ENCODE measurements around the gene MCC. TPM values are rescaled to one million over a fixed set of nuclear protein-coding genes. Genes with fewer than 3 reads are reported as not detected.
A peak's percentile ranks its signal among the peaks of the same experiment; 100 is the strongest.

MCC gene
- total RNA-seq, 2 experiments from 2014 or later = 4.0 to 4.1 TPM

GRCh38 chr5:113057557-113057984 lies 430.7 kb downstream of the MCC start:
- POLR2A ChIA-PET = no interaction called here

GRCh38 chr5:113056988-113057387 lies 431.3 kb downstream of the MCC start:
- POLR2A ChIA-PET = no interaction called here
- no peak overlapping the region for H3K27ac Mint-ChIP-seq
- no peaks in the 10 kb centered on the region for H3K27me3 Mint-ChIP-seq

More at GRCh38 chr5:113057557-113057984, 430.7 kb downstream of the MCC start:
- no peak overlapping the region for H3K4me3 Mint-ChIP-seq
- DNase-seq = no peak
- no peak overlapping the region for H3K27ac Mint-ChIP-seq
- CTCF ChIA-PET = interaction anchor here (1.5 kb wide), 1 partner anchor 14 kb away, joined by 4 read pairs; no protein-coding TSS in a partner anchor
- peaks cover 14% of the 10 kb centered on the region for H3K4me1 Mint-ChIP-seq (ENCODE audit: low read depth)
- intact Hi-C loops (cut with micrococcal nuclease) = no loop called here
- H3K27me3 Mint-ChIP-seq = no peaks in the 10 kb centered on the region
- no peaks in the 10 kb centered on the region for H3K9me3 Mint-ChIP-seq
- H3K36me3 Mint-ChIP-seq = peaks cover 2% of the 10 kb centered on the region

GRCh38 chr5:113054899-113055298 lies 433.4 kb downstream of the MCC start:
- intact Hi-C loops (cut with micrococcal nuclease) = no loop called here
- Mint-ChIP-seq H3K36me3 (peaks cover 2% of the 10 kb centered on the region), H3K27me3 (no peaks in the 10 kb centered on the region), H3K9me3 (no peaks in the 10 kb centered on the region), H3K4me3 (no peak overlapping the region), H3K4me1 (ENCODE audit: low read depth) (peaks cover 23% of the 10 kb centered on the region), H3K27ac (no peak overlapping the region)
- ChIA-PET POLR2A (no interaction called here), CTCF (no interaction called here)
- DNase-seq = no peak

More at GRCh38 chr5:113056988-113057387, 431.3 kb downstream of the MCC start:
- no peak overlapping the region for H3K4me3 Mint-ChIP-seq
- no peak for DNase-seq
- H3K4me1 Mint-ChIP-seq (ENCODE audit: low read depth) = peaks cover 10% of the 10 kb centered on the region
- no peaks in the 10 kb centered on the region for H3K9me3 Mint-ChIP-seq
- CTCF ChIA-PET = interaction anchor here (1.5 kb wide), 1 partner anchor 13 kb away, joined by 4 read pairs; no protein-coding TSS in a partner anchor
- peaks cover 2% of the 10 kb centered on the region for H3K36me3 Mint-ChIP-seq
- intact Hi-C loops (cut with micrococcal nuclease) = no loop called here

- no peaks in the 10 kb centered on the region for H3K9me3 Mint-ChIP-seq
- no peak for DNase-seq
- peaks cover 23% of the 10 kb centered on the region for H3K4me1 Mint-ChIP-seq (ENCODE audit: low read depth)
- no peak overlapping the region for H3K27ac Mint-ChIP-seq
- H3K36me3 Mint-ChIP-seq = peaks cover 2% of the 10 kb centered on the region
- CTCF ChIA-PET = interaction anchor here (0.9 to 1.7 kb wide), 3 partner anchors 10 to 57 kb away, joined by 3 to 7 read pairs (median 4); no protein-coding TSS in a partner anchor
- POLR2A ChIA-PET = no interaction called here
- H3K4me3 Mint-ChIP-seq = no peak overlapping the region
- intact Hi-C loops (cut with micrococcal nuclease) = no loop called here
- no peaks in the 10 kb centered on the region for H3K27me3 Mint-ChIP-seq
Observed at GRCh38 chr5:113053511-113053995, 434.7 kb downstream of the MCC start.

- DNase-seq = no peak
- ChIA-PET CTCF (interaction anchor here (1.7 kb wide), 1 partner anchor 56 kb away, joined by 7 read pairs; no protein-coding TSS in a partner anchor), POLR2A (interaction anchor here (0.6 to 1.7 kb wide), 5 partner anchors 12 to 243 kb away, joined by 3 to 7 read pairs (median 4); no protein-coding TSS in a partner anchor)
- Mint-ChIP-seq H3K27ac (no peak overlapping the region), H3K4me3 (no peak overlapping the region), H3K9me3 (no peaks in the 10 kb centered on the region), H3K36me3 (peaks cover 2% of the 10 kb centered on the region), H3K4me1 (ENCODE audit: low read depth) (peaks cover 23% of the 10 kb centered on the region), H3K27me3 (no peaks in the 10 kb centered on the region)
- intact Hi-C loops (cut with micrococcal nuclease) = no loop called here
Observed at GRCh38 chr5:113052041-113052795, 436.0 kb downstream of the MCC start.

- intact Hi-C loops (cut with micrococcal nuclease) = loop anchor here (1.0 kb wide), 2 partner anchors 11 to 31 kb away; no protein-coding TSS in a partner anchor
Observed at GRCh38 chr5:113050721-113051382, 437.4 kb downstream of the MCC start.

GRCh38 chr5:113048931-113049330 lies 439.3 kb downstream of the MCC start:
- Mint-ChIP-seq H3K27me3 (no peaks in the 10 kb centered on the region), H3K9me3 (no peaks in the 10 kb centered on the region), H3K4me3 (no peak overlapping the region), H3K4me1 (ENCODE audit: low read depth) (peaks cover 23% of the 10 kb centered on the region), H3K27ac (no peak overlapping the region), H3K36me3 (peaks cover 4% of the 10 kb centered on the region)
- POLR2A ChIA-PET = no interaction called here
- CTCF ChIA-PET = interaction anchor here (1.1 kb wide), 1 partner anchor 53 kb away, joined by 4 read pairs; no protein-coding TSS in a partner anchor
- no peak for DNase-seq
- intact Hi-C loops (cut with micrococcal nuclease) = no loop called here

More at GRCh38 chr5:113050721-113051382, 437.4 kb downstream of the MCC start:
- Mint-ChIP-seq H3K36me3 (peaks cover 2% of the 10 kb centered on the region), H3K4me3 (no peak overlapping the region), H3K27ac (peak overlapping the region; percentile 51), H3K9me3 (no peaks in the 10 kb centered on the region), H3K27me3 (no peaks in the 10 kb centered on the region), H3K4me1 (ENCODE audit: low read depth) (peaks cover 23% of the 10 kb centered on the region)
- CTCF ChIA-PET = interaction anchor here (1.0 kb wide), 1 partner anchor 54 kb away, joined by 4 read pairs; no protein-coding TSS in a partner anchor
- peak; percentile 77 for DNase-seq
- POLR2A ChIA-PET = interaction anchor here (1.5 to 1.7 kb wide), 2 partner anchors 13 to 244 kb away, joined by 3 to 4 read pairs; no protein-coding TSS in a partner anchor

GRCh38 chr5:113047733-113048652 lies 440.3 kb downstream of the MCC start:
- H3K27ac Mint-ChIP-seq = no peak overlapping the region
- H3K4me3 Mint-ChIP-seq = no peak overlapping the region
- CTCF ChIA-PET = interaction anchor here (1.0 kb wide), 1 partner anchor 25 kb away, joined by 4 read pairs; no protein-coding TSS in a partner anchor
- H3K9me3 Mint-ChIP-seq = no peaks in the 10 kb centered on the region
- peaks cover 23% of the 10 kb centered on the region for H3K4me1 Mint-ChIP-seq (ENCODE audit: low read depth)
- peaks cover 4% of the 10 kb centered on the region for H3K36me3 Mint-ChIP-seq
- H3K27me3 Mint-ChIP-seq = no peaks in the 10 kb centered on the region
- DNase-seq = no peak
- intact Hi-C loops (cut with micrococcal nuclease) = no loop called here
- POLR2A ChIA-PET = no interaction called here

GRCh38 chr5:113047234-113047633 lies 441.0 kb downstream of the MCC start:
- no peaks in the 10 kb centered on the region for H3K9me3 Mint-ChIP-seq
- DNase-seq = no peak
- no peak overlapping the region for H3K4me3 Mint-ChIP-seq
- intact Hi-C loops (cut with micrococcal nuclease) = no loop called here
- CTCF ChIA-PET = interaction anchor here (1.0 kb wide), 1 partner anchor 26 kb away, joined by 4 read pairs; no protein-coding TSS in a partner anchor
- no peaks in the 10 kb centered on the region for H3K27me3 Mint-ChIP-seq
- POLR2A ChIA-PET = no interaction called here
- H3K4me1 Mint-ChIP-seq (ENCODE audit: low read depth) = peaks cover 19% of the 10 kb centered on the region
- H3K36me3 Mint-ChIP-seq = peaks cover 2% of the 10 kb centered on the region
- no peak overlapping the region for H3K27ac Mint-ChIP-seq

GRCh38 chr5:113044776-113045465 lies 443.3 kb downstream of the MCC start:
- no peak overlapping the region for H3K27ac Mint-ChIP-seq
- ChIA-PET CTCF (interaction anchor here (1.4 kb wide), 1 partner anchor 285 kb away, joined by 3 read pairs; no protein-coding TSS in a partner anchor), POLR2A (no interaction called here)
- no peak for DNase-seq
- peaks cover 2% of the 10 kb centered on the region for H3K36me3 Mint-ChIP-seq
- H3K27me3 Mint-ChIP-seq = no peaks in the 10 kb centered on the region
- intact Hi-C loops (cut with micrococcal nuclease) = no loop called here
- H3K4me1 Mint-ChIP-seq (ENCODE audit: low read depth) = no peaks in the 10 kb centered on the region
- H3K9me3 Mint-ChIP-seq = no peaks in the 10 kb centered on the region
- H3K4me3 Mint-ChIP-seq = no peak overlapping the region

- CTCF ChIA-PET = interaction anchor here (0.6 to 1.5 kb wide), 4 partner anchors 13 to 250 kb away, joined by 3 to 9 read pairs (median 4); no protein-coding TSS in a partner anchor
Observed at GRCh38 chr5:113043491-113043931, 444.7 kb downstream of the MCC start.

More at GRCh38 chr5:113043491-113043931, 444.7 kb downstream of the MCC start:
- Mint-ChIP-seq H3K4me3 (no peak overlapping the region), H3K9me3 (no peaks in the 10 kb centered on the region), H3K27ac (no peak overlapping the region), H3K4me1 (ENCODE audit: low read depth) (no peaks in the 10 kb centered on the region), H3K36me3 (peaks cover 2% of the 10 kb centered on the region), H3K27me3 (no peaks in the 10 kb centered on the region)
- POLR2A ChIA-PET = no interaction called here
- intact Hi-C loops (cut with micrococcal nuclease) = loop anchor here (1.0 kb wide), 1 partner anchor 287 kb away; no protein-coding TSS in a partner anchor
- peak; percentile 47 for DNase-seq

Data from activated CD4-positive, alpha-beta memory T cell treated with anti-CD3 and anti-CD28 coated beads for 36 hours (primary cell).